Measurements from ENCODE around the gene S100A3.

DNA sequence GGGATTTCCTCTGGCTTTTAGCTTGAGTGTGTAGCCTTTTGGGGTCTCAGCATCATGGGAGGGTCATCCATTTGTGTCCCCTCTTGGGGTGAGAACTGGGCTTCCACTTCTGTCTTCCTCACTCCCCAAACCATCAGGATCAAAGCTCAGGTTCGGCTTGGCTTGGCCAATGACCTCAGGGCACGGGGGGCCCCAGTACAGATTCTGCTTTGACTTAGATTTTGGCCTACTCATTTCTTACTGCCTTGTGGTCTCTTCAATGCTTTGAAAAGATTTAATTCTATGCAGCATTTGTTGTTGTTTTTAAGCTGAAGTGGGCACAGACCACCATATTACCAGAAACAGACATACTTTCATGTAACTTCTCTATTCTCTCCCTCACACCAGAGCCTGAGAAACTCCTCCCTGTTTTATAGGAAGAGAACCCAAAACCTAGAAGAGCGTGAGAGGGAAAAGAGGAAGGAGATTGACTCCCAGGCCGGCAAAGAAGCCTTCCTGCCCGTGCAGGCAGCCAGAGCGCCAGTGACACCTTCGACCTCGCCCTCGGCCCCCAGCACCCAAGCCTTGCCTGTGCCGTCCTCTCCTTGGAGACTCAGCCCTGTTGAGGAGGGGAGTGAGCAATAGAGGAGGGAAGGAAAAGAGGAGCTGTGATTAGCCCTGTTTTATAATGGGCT is 1.9 kb upstream of the S100A3 start:
- TF ChIP-seq YY1 (IDR thresholded peaks at IDR 0.05; ENCODE audit: low read depth) (no peak), EZH2phosphoT487 (IDR thresholded peaks at IDR 0.05; ENCODE audit: borderline replicate concordance, low read depth) (no peak), RXRA (IDR thresholded peaks at IDR 0.05; ENCODE audit: borderline replicate concordance, low read depth) (no peak), POLR2AphosphoS5 (IDR thresholded peaks at IDR 0.05; ENCODE audit: low read depth, low read length) (no peak), CHD2 (IDR thresholded peaks at IDR 0.05; ENCODE audit: low read length, partially characterized antibody) (no peak), FOXM1 (IDR thresholded peaks at IDR 0.05; ENCODE audit: low read depth) (no peak)
- TF ChIP-seq, protein P1, sequence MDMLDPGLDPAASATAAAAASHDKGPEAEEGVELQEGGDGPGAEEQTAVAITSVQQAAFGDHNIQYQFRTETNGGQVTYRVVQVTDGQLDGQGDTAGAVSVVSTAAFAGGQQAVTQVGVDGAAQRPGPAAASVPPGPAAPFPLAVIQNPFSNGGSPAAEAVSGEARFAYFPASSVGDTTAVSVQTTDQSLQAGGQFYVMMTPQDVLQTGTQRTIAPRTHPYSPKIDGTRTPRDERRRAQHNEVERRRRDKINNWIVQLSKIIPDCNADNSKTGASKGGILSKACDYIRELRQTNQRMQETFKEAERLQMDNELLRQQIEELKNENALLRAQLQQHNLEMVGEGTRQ (IDR thresholded peaks at IDR 0.05; ENCODE audit: borderline replicate concordance, low read depth, low read length) = no peak
- TF ChIP-seq, protein P2, sequence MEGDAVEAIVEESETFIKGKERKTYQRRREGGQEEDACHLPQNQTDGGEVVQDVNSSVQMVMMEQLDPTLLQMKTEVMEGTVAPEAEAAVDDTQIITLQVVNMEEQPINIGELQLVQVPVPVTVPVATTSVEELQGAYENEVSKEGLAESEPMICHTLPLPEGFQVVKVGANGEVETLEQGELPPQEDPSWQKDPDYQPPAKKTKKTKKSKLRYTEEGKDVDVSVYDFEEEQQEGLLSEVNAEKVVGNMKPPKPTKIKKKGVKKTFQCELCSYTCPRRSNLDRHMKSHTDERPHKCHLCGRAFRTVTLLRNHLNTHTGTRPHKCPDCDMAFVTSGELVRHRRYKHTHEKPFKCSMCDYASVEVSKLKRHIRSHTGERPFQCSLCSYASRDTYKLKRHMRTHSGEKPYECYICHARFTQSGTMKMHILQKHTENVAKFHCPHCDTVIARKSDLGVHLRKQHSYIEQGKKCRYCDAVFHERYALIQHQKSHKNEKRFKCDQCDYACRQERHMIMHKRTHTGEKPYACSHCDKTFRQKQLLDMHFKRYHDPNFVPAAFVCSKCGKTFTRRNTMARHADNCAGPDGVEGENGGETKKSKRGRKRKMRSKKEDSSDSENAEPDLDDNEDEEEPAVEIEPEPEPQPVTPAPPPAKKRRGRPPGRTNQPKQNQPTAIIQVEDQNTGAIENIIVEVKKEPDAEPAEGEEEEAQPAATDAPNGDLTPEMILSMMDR (IDR thresholded peaks at IDR 0.05) = no peak
